IPS-18c (cell line): Measurements from ENCODE around the gene RGS18.
"Not testable (repeated sequence)": the region's sequence is repeated elsewhere in the genome, so short reads cannot be mapped to it uniquely, and the experiment has no call there.

Source experiments
- H3K4me3 ChIP-seq: 2 replicates; pipeline ENCODE4 v1.7.0; 2013; ENCODE audit warnings: low read depth, mild to moderate bottlenecking, low read length, moderate library complexity; ENCODE audit not compliant: insufficient read depth
- H3K9me3 ChIP-seq: one replicate; pipeline ENCODE4 v1.6.1; 2013; ENCODE audit warnings: mild to moderate bottlenecking, low read length, moderate library complexity; ENCODE audit not compliant: control insufficient read depth, insufficient read depth

RGS18 gene, protein sequence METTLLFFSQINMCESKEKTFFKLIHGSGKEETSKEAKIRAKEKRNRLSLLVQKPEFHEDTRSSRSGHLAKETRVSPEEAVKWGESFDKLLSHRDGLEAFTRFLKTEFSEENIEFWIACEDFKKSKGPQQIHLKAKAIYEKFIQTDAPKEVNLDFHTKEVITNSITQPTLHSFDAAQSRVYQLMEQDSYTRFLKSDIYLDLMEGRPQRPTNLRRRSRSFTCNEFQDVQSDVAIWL

DNA sequence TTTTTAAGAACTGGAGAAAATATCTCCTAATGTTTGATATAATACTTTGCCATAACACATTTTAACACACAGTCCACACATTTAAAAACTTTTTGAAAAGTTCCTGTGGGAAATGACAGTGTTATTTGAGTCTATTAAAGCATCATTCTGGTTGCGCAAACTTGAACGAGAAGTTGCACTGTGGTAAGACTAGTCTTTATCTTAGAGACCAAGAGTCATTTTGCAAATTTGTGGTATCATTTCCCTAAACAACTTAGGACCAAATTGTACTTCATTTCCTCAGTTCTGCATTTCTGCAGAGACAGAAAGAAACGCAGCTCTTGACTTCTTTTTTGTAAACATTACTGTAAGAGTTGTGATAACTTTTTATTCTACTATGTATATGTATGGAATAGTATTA, at the start of gene RGS18:
TSS of gene RGS18 (plus strand) at position 282 of the 400 bp plus-strand sequence. CDS start 176 bp downstream, outside the sequence.
- Histone ChIP-seq H3K4me3 (no peak within 1 kb of the TSS), H3K9me3 (no peaks in the 10 kb centered on the region)

DNA sequence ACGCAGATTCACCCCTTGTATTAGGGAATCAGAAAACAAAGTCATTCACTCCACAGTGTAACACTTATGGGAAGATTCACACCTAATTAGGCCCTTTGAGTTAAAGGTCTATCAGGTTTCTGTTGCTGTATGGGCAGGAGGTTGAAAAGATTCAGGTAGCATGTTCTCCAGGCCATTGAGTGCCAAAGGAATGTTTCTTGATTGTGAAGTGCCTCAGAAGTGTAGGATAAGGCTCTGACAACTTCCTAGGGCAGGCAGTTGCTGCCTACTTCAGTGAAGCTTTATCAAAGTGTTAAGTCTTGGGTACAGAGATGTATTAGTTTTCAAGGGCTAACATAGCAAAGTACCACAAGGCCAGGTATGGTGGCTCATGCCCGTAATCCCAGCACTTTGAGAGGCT, 48.7 kb upstream of the RGS18 start:
- H3K9me3 ChIP-seq: no peaks in the 10 kb centered on the region

DNA sequence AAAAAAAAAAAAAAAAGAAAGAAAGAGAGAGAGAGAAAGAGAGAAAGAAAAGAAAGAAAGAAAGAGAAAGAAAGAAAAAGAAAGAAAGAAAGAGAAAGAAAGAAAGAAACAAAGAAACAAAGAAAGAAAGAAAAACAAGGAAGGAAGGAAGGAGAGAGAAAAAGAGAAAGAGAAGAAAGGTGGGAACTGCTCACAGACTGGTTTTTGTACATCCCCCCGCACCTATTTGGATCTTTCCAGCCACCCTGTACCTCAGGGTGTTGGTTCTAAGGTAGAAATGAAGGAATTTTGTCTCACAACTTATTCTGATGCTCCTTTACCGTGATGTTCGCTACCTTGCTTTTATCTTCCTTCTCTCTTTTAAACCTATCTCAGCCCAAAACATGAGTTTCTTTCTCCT, 43.3 kb upstream of the RGS18 start:
- H3K9me3 ChIP-seq: no peaks in the 10 kb centered on the region
- H3K4me3 ChIP-seq: no peak overlapping the region

More for the DNA sequence above, 48.7 kb upstream of the RGS18 start:
- H3K4me3 ChIP-seq: no peak overlapping the region

DNA sequence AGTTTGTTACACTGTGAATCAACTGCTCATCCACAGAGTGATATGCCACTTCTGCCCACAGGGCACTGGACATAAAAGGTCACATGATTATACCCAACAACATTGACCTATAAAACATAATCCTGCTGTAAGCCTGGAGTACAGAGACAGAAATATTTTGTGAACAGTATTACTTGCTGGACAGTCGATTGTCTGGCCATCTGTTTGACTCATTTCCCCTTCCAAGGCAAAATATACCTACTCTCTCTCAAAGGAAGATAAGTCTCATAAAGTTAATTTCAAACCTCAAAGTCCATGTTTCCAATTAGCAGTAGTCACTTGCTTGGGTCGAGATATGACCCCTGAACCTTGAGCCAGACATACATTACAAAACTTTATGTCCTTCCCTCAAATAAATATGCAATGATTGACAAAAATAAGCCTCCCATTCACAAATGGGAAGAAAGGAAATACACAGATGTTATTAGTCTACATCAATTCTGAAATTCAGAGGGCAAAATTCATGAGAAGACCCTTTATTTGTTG, 39.3 kb upstream of the RGS18 start:
- H3K9me3 ChIP-seq: no peaks in the 10 kb centered on the region
- no peak overlapping the region for H3K4me3 ChIP-seq

DNA sequence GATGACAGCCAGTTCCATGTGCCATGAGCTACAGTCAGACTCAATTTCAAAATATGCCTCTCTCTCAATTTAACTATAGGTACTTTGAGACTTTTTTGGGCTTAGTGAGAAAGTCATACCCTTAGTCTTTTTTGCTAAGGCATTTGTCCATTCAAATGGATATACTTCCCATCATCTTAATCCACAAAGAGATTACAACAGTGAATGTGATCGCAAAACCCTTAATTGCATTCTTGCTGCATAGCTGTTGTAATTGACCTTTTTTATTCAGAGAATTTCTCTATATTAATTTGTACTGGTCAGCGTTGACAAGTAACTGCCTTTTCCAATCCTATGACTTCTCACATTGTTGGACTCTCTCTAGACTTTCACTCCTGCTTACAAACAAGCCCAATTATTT, 38.6 kb upstream of the RGS18 start:
- Histone ChIP-seq H3K4me3 (no peak overlapping the region), H3K9me3 (no peaks in the 10 kb centered on the region)

DNA sequence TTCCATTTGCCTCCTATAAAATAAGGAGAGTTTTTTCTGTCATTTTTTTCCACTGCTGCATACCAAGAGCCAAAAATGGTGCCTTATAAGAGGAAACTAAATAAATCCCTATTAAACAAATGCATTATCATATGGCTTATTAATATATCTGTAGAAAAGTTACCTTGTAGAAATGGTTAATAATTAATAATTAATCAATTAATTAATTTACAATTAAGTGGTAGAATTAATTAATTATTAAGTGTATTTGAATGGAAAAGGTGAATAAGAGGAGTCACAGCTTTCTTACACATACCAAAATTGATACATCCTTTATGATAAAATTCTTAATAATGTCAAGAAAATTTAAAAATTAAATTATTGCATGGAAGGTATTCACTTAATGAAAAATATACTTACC, 35.6 kb upstream of the RGS18 start:
- no peak overlapping the region for H3K4me3 ChIP-seq

DNA sequence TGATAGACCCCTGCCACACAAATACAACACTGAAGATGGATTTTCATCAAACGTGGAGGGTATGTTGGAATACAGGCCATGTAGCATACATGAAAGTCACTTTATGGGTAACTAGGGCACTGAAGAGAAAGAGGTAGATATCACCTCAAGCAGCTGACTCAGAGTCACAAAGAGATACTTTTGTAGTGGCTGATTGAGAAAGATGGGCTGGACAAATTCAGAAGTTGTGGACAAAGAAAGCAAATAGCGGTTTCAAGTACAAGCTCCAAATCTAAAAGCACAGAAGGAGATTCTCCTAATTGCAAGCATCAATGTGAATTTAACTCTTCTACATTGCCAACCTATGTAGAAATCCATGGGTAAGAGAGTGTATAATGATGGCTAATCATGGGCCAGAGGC, 35.0 kb upstream of the RGS18 start:
- H3K4me3 ChIP-seq: no peak overlapping the region
- H3K9me3 ChIP-seq: no peaks in the 10 kb centered on the region

More for the DNA sequence above, 35.6 kb upstream of the RGS18 start:
- H3K9me3 ChIP-seq: no peaks in the 10 kb centered on the region

DNA sequence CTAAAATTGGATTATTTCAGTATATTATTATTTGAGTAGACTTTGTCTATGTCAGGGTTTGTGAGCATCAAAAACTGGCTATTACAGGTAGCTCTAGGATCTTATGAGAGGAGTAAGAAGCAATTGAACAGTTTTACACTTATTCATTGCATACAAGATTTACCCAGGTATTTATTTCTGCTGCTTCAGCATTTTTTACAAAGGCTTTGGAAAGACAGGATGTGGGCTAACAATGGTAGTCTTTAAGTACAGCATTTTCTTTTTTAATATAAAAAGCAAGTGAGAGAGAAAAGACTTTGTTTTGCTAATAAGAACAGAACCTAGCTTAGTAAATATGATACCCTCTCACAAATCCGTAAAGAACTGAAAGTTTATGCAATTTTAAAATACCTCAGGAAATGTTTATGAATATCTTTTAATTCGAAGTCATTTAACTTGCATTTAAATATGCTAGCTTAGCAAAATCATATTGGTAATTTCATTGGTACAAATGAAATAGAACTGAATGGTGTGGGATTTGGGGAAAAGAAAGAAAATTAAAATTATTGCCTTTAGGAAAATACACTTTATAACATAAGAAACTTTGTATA, 32.1 kb upstream of the RGS18 start:
- no peak overlapping the region for H3K4me3 ChIP-seq
- H3K9me3 ChIP-seq: no peaks in the 10 kb centered on the region

DNA sequence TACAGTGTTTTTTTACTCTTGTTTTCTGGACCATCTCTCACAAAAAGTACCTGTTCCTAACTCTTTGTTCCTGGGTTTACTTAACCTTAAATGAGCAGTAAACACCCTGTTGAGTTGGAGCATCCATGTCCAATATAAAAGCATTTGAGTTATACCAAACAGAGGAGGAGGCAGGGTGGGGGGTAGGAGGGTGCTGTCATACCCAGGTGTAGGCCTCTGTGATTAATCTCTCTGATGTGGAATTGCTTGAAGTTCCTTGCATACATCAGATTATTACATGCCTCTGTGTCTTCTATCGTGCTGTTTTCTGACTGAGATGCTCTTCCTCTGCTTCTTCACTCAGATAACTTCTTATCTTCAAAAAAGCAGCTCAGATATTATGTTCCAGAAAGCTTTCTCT, 28.1 kb upstream of the RGS18 start:
- Histone ChIP-seq H3K4me3 (no peak overlapping the region), H3K9me3 (no peaks in the 10 kb centered on the region)

DNA sequence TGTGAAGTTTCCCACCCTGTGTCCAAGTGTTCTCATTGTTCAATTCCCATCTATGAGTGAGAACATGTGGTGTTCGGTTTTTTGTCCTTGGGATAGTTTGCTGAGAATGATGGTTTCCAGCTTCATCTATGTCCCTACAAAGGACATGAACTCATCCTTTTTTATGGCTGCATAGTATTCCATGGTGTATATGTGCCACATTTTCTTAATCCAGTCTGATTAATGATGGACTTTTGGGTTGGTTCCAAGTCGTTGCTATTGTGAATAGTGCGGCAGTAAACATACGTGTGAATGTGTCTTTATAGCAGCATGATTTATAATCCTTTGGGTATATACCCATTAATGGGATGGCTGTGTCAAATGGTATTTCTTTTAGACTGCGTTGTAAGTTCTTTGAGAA, 27.4 kb upstream of the RGS18 start:
- H3K4me3 ChIP-seq: not testable (repeated sequence)

DNA sequence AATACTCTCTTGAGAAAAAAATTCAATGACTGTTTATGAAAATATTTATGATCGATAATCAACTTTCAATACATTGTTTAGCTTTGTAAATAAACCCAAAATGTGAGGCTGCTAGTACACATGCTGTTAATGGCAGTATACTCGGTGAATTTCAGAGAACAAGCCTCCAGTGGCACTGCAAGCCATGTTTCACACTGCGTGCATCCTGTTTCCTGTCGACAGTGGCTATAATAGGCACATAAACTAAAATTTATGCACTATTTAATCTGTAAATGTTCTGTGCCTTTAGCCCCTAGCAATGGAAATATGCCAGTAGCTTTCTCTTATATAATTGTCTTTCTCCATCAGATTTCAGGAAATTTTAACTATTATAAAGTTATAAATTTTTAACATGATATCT, 26.3 kb upstream of the RGS18 start:
- no peak overlapping the region for H3K4me3 ChIP-seq

More for the DNA sequence above, 27.4 kb upstream of the RGS18 start:
- H3K9me3 ChIP-seq: not testable (repeated sequence)

DNA sequence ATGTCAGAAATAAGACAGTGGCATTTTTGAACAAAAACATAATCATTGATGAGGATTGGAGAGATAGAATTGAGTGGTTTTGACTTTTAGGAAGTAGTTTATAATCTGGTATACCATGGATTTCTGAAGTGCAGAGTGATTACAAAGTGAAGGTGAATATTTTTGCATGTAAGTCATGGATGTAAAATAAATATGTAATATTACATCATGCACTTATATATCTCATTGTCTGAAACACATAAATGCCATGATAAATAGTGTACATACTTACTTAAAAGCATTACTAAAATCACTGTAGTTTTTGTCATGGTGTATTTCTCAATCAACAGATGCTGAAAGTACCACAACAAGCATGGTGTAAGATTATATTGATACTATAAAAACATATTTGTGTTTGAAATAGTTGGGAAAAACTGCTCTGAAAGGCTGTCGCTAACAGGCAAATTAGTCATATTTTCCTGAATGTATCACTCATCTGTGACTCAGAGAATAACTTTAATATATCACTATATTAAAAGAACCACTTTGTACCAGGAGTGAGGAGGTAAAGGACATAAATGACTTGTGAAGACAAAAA, 24.8 kb upstream of the RGS18 start:
- no peak overlapping the region for H3K4me3 ChIP-seq
- H3K9me3 ChIP-seq: no peaks in the 10 kb centered on the region

More for the DNA sequence above, 26.3 kb upstream of the RGS18 start:
- no peaks in the 10 kb centered on the region for H3K9me3 ChIP-seq

DNA sequence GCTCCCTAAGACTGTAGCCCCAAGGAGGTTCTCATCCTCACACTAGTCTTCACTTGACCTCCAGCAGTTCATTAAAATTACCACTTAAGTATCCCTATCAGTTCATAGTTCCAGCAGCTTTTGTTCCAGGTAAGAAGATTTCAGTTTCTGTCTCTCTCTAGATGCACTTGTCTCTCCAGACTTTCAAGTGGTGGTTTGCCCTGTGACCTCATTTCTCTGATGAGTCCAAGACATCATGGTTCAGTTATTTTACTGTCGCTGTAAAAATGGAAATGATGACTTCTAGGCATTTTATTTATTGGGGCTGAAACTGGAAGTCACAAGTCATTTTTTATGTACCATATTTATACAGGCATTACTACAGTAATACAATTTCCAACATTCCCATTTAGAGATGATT, 17.9 kb upstream of the RGS18 start:
- H3K9me3 ChIP-seq: no peaks in the 10 kb centered on the region
- no peak overlapping the region for H3K4me3 ChIP-seq

DNA sequence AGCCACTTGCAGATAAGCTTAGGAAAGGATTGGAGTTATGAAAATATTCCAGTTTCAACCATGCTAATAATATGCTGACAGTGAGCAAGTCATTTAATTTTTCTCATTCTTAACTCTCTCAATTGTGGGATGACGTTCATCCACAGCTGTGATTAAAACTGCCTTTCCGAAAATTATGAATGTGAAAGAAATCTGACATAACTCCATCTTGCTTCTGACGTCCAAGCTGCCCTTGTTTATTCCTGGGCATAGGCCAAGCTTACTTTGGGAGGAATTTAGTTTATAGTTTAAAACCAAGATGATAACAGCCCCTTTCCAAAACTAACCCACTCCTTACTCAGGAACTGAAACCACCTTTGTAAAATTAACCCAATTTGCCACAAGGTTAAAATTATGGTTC, 11.0 kb upstream of the RGS18 start:
- Histone ChIP-seq H3K9me3 (no peaks in the 10 kb centered on the region), H3K4me3 (no peak overlapping the region)

DNA sequence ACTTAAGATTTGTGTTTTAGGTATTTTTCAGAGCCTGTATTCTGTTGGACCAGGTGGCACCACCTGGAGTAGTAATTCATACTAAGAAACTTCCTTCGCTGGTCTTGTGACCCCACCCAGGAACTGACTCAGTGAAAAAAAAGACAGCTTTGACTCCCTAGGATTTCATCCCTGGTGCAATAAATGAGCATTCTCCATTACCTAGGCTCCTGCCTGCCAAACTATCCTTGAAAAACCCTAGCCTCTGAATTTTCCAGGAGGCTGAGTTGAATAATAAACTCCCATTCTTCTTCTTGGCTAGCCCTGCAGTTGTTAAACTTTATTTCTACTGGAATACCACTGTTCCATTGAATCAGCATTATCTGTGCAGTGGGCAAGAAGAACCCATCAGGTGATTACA, 10.6 kb upstream of the RGS18 start:
- Histone ChIP-seq H3K9me3 (no peaks in the 10 kb centered on the region), H3K4me3 (no peak overlapping the region)

DNA sequence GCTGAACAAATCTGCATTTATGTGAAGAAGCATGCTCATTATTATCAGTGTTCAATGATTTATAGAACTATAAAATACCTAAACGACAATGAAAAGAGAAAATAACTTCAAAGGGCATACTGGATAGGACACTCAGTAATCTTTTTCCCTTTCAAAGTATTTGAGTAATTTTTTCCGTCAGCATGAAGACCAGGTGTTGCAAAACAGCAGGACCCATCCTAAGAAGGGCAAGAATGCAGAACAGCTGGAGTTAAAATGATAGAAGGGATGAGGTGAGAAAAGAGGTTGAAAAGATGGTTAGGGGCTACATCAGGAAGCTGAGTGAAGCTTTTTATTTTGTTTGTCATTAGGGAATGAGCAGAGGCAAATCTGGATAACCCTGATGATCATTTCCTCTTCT, 7.1 kb upstream of the RGS18 start:
- H3K9me3 ChIP-seq: no peaks in the 10 kb centered on the region
- H3K4me3 ChIP-seq: no peak overlapping the region

DNA sequence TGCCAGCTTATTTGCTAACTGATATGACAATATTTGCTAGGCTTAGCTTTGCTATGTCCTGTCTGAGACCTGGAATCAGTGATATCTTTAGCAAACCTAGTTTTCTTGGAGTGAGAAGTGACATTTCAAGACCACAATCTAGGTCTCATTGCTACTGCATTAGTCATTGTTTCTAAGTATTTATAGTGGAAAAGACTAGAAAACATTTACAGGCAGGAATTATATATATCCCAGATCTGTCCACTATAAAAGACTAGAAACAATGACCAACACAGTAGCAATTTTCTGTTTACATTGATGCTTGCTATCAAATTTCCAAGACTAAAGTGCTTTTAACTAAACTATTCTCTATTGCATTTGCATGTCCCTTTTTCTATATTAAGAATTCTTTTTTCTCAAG, 5.0 kb upstream of the RGS18 start:
- H3K4me3 ChIP-seq: no peak overlapping the region
- no peaks in the 10 kb centered on the region for H3K9me3 ChIP-seq

DNA sequence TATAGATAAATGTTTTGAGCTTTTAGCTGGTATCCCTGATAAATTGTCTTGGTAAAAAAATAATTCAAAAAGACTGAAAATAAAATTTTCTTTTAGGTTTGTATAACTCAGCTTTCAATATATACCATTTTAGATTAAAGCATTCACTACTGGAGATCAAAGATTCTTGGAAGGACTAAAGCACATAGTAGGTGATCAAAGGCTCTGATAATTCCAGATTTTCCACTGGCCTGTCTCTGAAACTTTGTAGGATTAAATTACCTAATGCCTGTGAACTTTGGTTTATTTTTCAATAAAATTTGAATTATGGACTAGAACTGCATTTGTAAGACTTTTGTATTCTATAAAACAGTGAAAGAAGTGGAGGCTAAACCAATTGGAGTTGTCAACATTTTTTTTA, 1.2 kb upstream of the RGS18 start:
- Histone ChIP-seq H3K9me3 (no peaks in the 10 kb centered on the region), H3K4me3 (no peak overlapping the region)
